Inflammatory macrophage (primary cell): Measurements from ENCODE around the gene RPSA.
"Not testable (repeated sequence)": the region's sequence is repeated elsewhere in the genome, so short reads cannot be mapped to it uniquely, and the experiment has no call there.

Source experiments
- DNase-seq, 2 donors: peaks; one replicate each; pipeline ENCODE4 v3.0.0-alpha.2; 2020 to 2022
- total RNA-seq, 18 experiments: gene quantifications; one replicate each; lab custom pipeline; 2026; ENCODE audit warnings: mixed read lengths in 6 of 18, inconsistent platforms in 2 of 18; lab: John Stamatoyannopoulos, UW

Gene RPSA
- total RNA-seq: 137 to 346 (median 259) reads per million in 18 experiments

GRCh38 chr3:39406368-39407258 is at the start of gene RPSA:
Gene RPSA (plus strand): TSS chr3:39406720. CDS start chr3:39407654, 934 bp downstream.
- peak; percentile 98 to 99 for DNase-seq

GRCh38 chr3:39358333-39358732 is 48.2 kb upstream of the RPSA start:
- no peak for DNase-seq

- peak; percentile 7 to 59 for DNase-seq
Observed at GRCh38 chr3:39361252-39361927, 45.1 kb upstream of the RPSA start.

- DNase-seq: peak in 1 of 2 donors; percentile 5
Observed at GRCh38 chr3:39362192-39362591, 44.3 kb upstream of the RPSA start.

DNA sequence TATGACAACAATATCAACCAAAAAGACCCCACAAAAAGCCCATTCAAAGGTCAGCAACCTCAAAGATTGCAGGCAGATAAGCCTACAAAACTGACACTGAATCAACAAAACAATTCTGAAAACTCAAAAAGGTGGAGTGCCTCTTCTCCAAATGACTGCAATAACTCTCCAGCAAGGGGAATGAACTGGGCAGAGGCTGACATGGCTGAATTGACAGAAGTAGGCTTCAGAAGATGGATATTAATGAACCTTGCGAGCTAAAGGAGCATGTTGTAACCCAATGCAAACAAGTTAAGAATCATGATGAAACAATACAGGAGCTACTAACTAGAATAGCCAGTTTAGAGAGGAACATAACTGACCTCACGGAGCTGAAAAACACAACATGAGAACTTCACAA is 43.7 kb upstream of the RPSA start:
- DNase-seq: no peak

GRCh38 chr3:39370450-39370849 is 36.1 kb upstream of the RPSA start:
- DNase-seq: not testable (repeated sequence)

DNA sequence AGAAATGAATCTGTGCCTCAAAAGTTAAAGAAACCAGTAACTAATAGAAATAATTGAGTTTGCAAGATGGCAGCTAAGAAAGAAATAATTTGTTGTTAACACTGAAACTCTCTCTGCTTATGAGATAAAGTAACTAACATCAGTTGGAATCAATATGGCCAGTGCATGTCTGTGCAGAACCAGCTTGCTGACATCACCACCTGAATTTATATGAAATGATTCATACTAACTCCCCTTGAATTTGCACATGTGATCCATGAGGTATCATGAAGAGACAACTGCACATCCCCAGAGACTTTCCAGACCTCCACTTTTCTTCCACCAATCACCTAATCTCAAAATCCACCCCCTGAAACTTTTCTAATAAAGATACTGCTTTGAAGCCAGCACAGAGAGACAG is 33.7 kb upstream of the RPSA start:
- DNase-seq: no peak

DNA sequence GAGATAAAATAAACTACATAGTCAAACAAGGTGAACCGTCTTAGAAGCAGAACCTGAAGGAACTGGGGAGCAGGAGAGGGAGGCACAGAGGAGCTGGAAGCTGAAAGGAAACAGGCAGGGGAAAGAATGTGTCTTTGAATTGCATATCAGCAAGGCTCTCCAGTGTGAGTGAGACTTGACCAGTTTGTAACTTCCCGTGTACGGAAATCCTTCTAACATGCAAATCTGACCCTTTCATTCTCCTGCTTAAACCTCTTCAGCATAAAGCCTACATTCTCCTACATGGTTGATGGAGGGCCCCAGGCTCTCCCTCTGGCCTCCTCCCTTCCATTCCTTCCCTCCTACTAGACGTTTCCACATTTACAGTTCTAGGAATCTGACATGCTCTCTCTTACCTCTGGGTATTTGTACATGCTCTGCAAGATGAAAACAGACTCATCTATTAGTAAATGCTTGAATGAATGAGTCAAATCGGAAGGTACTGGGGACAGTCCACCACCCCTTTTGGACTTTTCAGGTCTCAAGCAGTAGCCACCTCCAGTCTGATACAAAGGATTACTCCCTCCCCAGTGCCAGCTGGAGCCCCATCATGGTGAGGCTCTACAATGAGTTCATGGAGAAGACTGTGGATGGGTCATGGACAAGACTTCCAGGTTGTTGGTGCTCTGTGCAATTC is 29.4 kb upstream of the RPSA start:
- DNase-seq: no peak

DNA sequence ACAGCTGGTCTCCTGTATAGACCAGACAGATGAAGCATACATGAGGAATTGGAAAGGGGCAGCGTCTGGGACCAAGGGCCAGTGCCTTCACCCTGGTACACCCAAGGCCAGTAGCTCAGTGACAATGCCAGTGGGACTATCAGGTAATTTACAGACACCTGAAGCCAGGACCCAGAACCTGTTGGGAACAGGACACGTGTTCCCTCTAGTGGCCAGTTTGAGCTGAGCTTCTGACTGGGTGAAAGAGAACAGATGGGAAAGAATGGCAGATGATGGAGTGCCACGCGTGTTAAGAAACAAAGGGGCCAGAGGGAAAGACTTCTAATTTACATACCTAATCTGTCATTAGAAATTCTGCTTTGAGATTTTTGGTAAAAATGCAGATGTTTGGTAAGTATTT is 28.4 kb upstream of the RPSA start:
- DNase-seq: peak in 1 of 2 donors; percentile 8

- no peak for DNase-seq
Observed at GRCh38 chr3:39378957-39379777, 27.4 kb upstream of the RPSA start.

- DNase-seq: no peak
Observed at GRCh38 chr3:39379778-39380155, 26.8 kb upstream of the RPSA start.

- no peak for DNase-seq
Observed at GRCh38 chr3:39381432-39381831, 25.1 kb upstream of the RPSA start.

DNA sequence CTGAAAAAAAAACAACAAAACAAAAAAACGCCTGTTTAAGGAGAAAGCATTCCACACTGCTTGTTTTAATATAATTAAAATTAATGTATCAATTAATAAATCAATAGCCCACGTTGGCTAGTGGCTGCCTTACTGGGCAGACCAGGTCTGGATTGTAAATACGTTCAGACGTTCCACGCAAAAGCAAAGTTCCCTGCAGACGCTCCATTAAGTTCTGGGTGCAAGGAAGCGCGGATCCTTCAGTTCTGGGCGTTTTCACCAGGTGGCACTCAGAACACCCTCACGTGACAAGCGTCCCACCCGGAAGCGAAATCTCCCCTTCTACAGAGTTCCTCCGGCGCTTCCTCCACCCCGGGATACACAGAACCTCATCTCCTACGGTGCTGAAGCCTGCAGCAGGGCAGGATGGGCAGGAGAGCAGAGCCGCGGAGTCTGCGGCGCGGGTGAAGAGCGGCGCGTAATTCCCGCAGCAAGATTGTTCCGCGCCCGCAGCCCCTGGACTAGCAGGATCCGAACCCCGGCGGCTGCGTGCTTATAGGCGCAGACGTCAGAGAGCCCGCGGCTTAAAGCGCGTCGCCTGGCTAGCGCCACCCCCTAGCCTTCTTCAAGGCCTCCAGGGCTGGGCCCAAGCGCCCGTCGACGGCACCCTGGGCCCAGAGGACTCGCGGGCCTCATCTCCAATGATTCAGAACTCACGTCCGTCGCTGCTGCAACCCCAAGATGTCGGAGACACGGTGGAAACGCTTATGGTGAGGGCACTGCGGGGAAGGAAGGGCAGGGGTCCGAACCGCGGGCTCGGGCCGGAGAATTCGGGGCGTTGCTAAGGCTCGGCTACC is 23.3 kb upstream of the RPSA start, which contains the start of gene SLC25A38:
TSS of gene SLC25A38 (plus strand) at position 326 of the 836 bp plus-strand sequence. CDS start at position 681, 355 bp downstream.
- peak; percentile 81 to 90 for DNase-seq

DNA sequence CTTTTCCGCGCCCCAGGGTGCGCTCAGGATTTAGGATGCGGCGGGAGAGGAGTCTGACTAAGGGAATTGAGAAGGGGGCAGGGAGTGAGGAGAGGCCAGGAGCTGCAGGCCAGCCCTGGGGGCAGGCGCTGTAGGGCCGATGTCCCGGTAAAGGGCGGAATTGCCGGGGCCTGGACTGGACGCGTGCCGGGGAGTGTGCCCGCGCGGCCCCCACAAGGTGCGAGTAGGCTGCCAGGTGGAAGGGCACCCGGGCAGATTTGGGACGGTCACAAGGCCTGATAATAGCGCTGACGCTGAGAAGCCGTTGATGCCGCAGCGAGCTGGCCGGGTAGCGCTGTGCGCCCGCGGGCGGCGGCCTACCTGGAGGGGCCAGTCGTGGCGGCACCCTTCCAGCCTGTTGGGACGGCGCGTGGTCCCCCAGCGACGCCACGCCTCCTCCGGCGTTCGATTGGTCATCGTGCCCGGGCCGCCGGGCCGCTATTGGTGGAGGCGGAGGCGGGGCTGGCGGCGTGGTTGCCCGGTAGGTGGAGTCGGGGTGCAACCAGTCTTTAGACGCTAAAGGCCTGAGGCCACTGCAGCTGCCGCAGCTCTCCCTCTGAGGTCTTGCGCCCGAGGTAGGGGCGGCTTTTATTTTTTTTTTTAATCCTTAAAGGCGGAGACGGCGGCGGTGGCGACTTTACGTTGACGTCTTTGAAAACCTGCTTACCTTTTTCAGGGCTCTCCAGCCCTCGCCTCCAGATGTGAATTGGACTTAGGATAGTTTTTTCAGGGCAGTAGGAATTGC is 22.4 kb upstream of the RPSA start:
- peak; percentile 92 to 94 for DNase-seq

DNA sequence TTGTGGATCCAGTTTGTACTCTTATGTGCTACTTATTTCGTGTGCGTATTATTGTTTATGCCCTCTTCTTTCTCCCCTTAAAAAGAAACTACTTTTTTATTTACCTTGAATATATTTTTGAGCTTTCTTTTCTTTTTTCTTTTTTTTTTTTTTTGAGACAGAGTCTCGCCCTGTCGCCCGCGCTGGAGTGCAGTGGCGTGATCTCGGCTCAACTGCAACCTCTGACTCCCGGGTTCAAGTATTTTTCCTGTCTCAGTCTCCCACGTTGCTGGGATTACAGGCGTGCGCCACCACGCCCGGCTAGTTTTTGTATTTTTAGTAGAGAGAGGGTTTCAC is 21.9 kb upstream of the RPSA start:
- DNase-seq: no peak

DNA sequence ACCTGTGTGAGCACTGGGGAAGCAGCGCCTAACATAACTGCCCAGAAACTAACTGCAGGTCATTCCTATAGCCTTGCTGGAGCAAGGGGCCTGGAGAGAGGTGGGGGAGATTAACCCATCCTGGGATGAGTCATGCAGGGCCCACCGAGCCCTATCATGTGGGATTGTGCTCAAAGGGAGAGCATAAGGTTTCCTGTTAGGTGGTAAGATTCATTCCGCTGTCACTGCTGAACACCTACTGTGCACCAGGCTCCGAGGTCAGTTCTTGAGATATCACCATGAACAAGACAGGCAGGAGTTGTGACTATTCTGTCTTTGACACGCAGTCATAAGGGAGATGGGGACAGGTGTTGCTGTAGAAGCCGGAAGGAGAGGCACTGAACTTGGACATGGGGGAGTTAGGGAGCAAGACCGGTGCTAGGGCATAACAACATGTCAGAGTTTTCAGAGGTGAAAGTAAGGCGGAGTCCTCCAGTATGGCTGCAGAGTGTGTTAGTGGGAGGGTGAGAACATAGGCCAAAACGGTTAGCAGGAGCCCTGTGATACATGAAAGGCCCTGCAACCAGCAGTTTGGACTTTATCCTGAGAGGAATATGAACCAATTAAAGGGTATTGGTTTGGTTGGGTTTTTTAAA is 20.9 kb upstream of the RPSA start:
- DNase-seq: no peak

GRCh38 chr3:39386318-39386717 is 20.2 kb upstream of the RPSA start:
- no peak for DNase-seq

DNA sequence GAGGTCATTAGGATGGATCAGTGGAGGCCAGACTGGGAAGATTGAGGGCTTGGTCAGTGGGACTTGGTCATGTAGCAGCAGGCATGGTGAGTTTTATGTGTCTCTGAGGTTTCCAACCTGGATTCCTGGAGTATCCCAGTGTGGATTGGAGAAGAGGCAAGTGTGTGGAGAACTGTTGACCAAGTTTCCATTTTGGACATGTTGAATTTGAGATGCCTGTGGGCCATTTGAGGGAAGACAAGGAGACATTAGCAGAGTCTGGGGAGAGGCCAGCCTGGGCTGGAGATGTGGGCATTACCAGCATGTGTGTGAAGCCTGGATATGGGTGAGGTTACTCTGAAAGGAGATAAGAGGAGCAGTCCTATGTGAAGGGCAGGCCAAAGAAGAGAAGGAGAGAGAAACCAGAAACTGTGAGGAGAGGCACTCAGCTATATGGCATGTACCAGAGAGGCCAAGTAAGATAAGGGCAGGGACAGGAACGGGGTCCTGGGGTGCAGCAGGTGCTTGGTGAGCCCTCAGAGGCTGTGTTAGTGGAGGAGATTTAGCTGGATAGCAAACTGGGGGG is 19.0 kb upstream of the RPSA start:
- DNase-seq: no peak

- no peak for DNase-seq
Observed at GRCh38 chr3:39388153-39388552, 18.4 kb upstream of the RPSA start.
